ENCODE results near the gene WDR13. TPM values are rescaled to one million over a fixed set of nuclear protein-coding genes. Genes with fewer than 3 reads are reported as not detected.

The WDR13 gene
- total RNA-seq, 1 experiment from 2014 or later = 81.2 TPM

DNA sequence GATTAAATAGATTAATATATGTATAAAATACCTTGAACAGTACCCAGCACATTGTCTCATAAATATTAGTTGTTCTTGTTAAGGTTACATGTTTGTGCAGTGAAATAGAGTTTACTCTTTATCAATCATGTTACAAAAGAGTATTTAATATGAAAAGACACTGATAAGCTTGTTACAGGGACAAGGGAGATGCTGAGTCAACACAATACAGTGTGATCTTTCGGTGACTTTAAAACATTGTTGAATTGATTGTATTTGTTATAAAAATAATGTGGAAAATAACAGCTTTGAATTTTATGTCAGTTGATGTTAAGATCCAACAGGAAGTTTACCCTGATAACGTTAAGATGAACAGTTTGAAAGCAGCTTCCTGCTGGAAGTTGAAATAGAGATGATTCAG lies 1.4 kb upstream of the WDR13 start:
- CTCF ChIA-PET = no interaction called here
- TF ChIP-seq, protein P1, sequence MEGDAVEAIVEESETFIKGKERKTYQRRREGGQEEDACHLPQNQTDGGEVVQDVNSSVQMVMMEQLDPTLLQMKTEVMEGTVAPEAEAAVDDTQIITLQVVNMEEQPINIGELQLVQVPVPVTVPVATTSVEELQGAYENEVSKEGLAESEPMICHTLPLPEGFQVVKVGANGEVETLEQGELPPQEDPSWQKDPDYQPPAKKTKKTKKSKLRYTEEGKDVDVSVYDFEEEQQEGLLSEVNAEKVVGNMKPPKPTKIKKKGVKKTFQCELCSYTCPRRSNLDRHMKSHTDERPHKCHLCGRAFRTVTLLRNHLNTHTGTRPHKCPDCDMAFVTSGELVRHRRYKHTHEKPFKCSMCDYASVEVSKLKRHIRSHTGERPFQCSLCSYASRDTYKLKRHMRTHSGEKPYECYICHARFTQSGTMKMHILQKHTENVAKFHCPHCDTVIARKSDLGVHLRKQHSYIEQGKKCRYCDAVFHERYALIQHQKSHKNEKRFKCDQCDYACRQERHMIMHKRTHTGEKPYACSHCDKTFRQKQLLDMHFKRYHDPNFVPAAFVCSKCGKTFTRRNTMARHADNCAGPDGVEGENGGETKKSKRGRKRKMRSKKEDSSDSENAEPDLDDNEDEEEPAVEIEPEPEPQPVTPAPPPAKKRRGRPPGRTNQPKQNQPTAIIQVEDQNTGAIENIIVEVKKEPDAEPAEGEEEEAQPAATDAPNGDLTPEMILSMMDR (IDR thresholded peaks at IDR 0.05; ENCODE audit: unreplicated experiment) = no peak
- DNase-seq = no peak
- H3K4me1 Mint-ChIP-seq (ENCODE audit: low read depth, unreplicated experiment) = peaks cover 10% of the 10 kb centered on the region
- no TSS peak for BruUV-seq (replicated peaks)
- H3K4me3 Mint-ChIP-seq (ENCODE audit: low read depth, unreplicated experiment) = no peak overlapping the region
- intact Hi-C loops (cut with micrococcal nuclease; ENCODE audit: unreplicated experiment) = loop anchor here (10.0 kb wide), 1 partner anchor 511 kb away; no protein-coding TSS in a partner anchor
- peaks cover 28% of the 10 kb centered on the region for H3K36me3 Mint-ChIP-seq (ENCODE audit: insufficient read depth, unreplicated experiment)
- no peak overlapping the region for H3K27ac Mint-ChIP-seq (ENCODE audit: unreplicated experiment)
- no peaks in the 10 kb centered on the region for H3K27me3 Mint-ChIP-seq (ENCODE audit: unreplicated experiment)
- peaks cover 3% of the 10 kb centered on the region for H3K9me3 Mint-ChIP-seq (ENCODE audit: low read depth, unreplicated experiment)

- no peaks in the 10 kb centered on the region for H3K9me3 Mint-ChIP-seq (ENCODE audit: low read depth, unreplicated experiment)
- CTCF ChIA-PET = no interaction called here
- intact Hi-C loops (cut with micrococcal nuclease; ENCODE audit: unreplicated experiment) = loop anchor here (10.0 kb wide), 1 partner anchor 514 kb away; no protein-coding TSS in a partner anchor
- no TSS peak for BruUV-seq (replicated peaks)
- no peaks in the 10 kb centered on the region for H3K27me3 Mint-ChIP-seq (ENCODE audit: unreplicated experiment)
- TF ChIP-seq, protein P1 (IDR thresholded peaks at IDR 0.05; ENCODE audit: unreplicated experiment) = no peak
- H3K27ac Mint-ChIP-seq (ENCODE audit: unreplicated experiment) = peak overlapping the region; percentile 99
- H3K4me1 Mint-ChIP-seq (ENCODE audit: low read depth, unreplicated experiment) = no peaks in the 10 kb centered on the region
- H3K36me3 Mint-ChIP-seq (ENCODE audit: insufficient read depth, unreplicated experiment) = peaks cover 49% of the 10 kb centered on the region
- H3K4me3 Mint-ChIP-seq (ENCODE audit: low read depth, unreplicated experiment) = peak overlapping the region; percentile 96
- DNase-seq = no peak
These were observed 1.3 kb downstream of the WDR13 start for GRCh38 chrX:48598614-48599013.

GRCh38 chrX:48599341-48599740 lies 2.0 kb downstream of the WDR13 start:
- H3K27me3 Mint-ChIP-seq (ENCODE audit: unreplicated experiment) = no peaks in the 10 kb centered on the region
- no peak overlapping the region for H3K27ac Mint-ChIP-seq (ENCODE audit: unreplicated experiment)
- no TSS peak for BruUV-seq (replicated peaks)
- no peak for DNase-seq
- intact Hi-C loops (cut with micrococcal nuclease; ENCODE audit: unreplicated experiment) = loop anchor here (10.0 kb wide), 1 partner anchor 515 kb away; no protein-coding TSS in a partner anchor
- TF ChIP-seq, protein P1 (IDR thresholded peaks at IDR 0.05; ENCODE audit: unreplicated experiment) = no peak
- peaks cover 52% of the 10 kb centered on the region for H3K36me3 Mint-ChIP-seq (ENCODE audit: insufficient read depth, unreplicated experiment)
- CTCF ChIA-PET = no interaction called here
- H3K9me3 Mint-ChIP-seq (ENCODE audit: low read depth, unreplicated experiment) = no peaks in the 10 kb centered on the region
- no peak overlapping the region for H3K4me3 Mint-ChIP-seq (ENCODE audit: low read depth, unreplicated experiment)
- H3K4me1 Mint-ChIP-seq (ENCODE audit: low read depth, unreplicated experiment) = no peaks in the 10 kb centered on the region

DNA sequence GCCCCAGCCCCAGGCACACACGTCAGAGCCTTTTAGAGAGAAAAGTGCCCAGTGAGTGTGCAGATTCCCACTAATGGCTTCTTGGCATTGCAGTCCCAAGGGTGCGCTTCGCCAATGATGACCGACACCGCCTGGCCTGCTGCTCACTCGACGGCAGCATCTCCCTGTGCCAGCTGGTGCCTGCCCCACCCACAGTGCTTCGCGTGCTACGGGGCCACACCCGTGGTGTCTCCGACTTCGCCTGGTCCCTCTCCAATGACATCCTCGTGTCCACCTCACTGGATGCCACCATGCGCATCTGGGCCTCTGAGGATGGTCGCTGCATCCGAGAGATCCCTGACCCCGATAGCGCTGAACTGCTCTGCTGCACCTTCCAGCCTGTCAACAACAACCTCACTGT lies 2.9 kb downstream of the WDR13 start:
- CTCF ChIA-PET = no interaction called here

More for the DNA sequence above, 2.9 kb downstream of the WDR13 start:
- peaks cover 60% of the 10 kb centered on the region for H3K36me3 Mint-ChIP-seq (ENCODE audit: insufficient read depth, unreplicated experiment)
- no peaks in the 10 kb centered on the region for H3K9me3 Mint-ChIP-seq (ENCODE audit: low read depth, unreplicated experiment)
- intact Hi-C loops (cut with micrococcal nuclease; ENCODE audit: unreplicated experiment) = no loop called here
- no peaks in the 10 kb centered on the region for H3K4me1 Mint-ChIP-seq (ENCODE audit: low read depth, unreplicated experiment)
- H3K4me3 Mint-ChIP-seq (ENCODE audit: low read depth, unreplicated experiment) = no peak overlapping the region
- no peaks in the 10 kb centered on the region for H3K27me3 Mint-ChIP-seq (ENCODE audit: unreplicated experiment)
- H3K27ac Mint-ChIP-seq (ENCODE audit: unreplicated experiment) = no peak overlapping the region
- no TSS peak for BruUV-seq (replicated peaks)
- no peak for DNase-seq
- TF ChIP-seq, protein P1 (IDR thresholded peaks at IDR 0.05; ENCODE audit: unreplicated experiment) = no peak

All from Calu3 (cell line).